Smooth muscle cell (in vitro differentiated cells): Measurements from ENCODE around the gene C7orf33. TPM values are rescaled to one million over a fixed set of nuclear protein-coding genes. Genes with fewer than 3 reads are reported as not detected.
"Not testable (repeated sequence)": the region's sequence is repeated elsewhere in the genome, so short reads cannot be mapped to it uniquely, and the experiment has no call there.

Source experiments
- DNase-seq: peaks from one replicate; lab custom pipeline; 2025; ENCODE audit not compliant: unreplicated experiment; lab: John Stamatoyannopoulos, UW
- H2AFZ ChIP-seq: fragments of 200-600 bp; sonication (generic); 2 replicates; pipeline ENCODE4 v1.6.0; 2016; ENCODE audit warnings: antibody characterized with exemption, low read depth, mild to moderate bottlenecking
- H3F3A ChIP-seq: fragments of 200-600 bp; sonication (generic); 2 replicates; pipeline ENCODE4 v1.6.0; 2017; ENCODE audit warnings: antibody characterized with exemption, low read depth
- H3K27ac ChIP-seq: fragments of 200-600 bp; sonication (generic); 2 replicates; pipeline ENCODE4 v1.5.1; 2016; ENCODE audit warnings: low read depth, mild to moderate bottlenecking
- H3K27me3 ChIP-seq: fragments of 200-600 bp; sonication (generic); 2 replicates; pipeline ENCODE4 v1.6.1; 2016; ENCODE audit warnings: low read depth, mild to moderate bottlenecking
- H3K36me3 ChIP-seq: fragments of 200-600 bp; sonication (generic); 2 replicates; pipeline ENCODE4 v1.5.1; 2016; ENCODE audit warnings: low read depth
- H3K4me1 ChIP-seq: fragments of 200-600 bp; sonication (generic); 2 replicates; pipeline ENCODE4 v1.5.1; 2016; ENCODE audit warnings: low read depth
- H3K4me2 ChIP-seq: fragments of 200-600 bp; sonication (generic); 2 replicates; pipeline ENCODE4 v1.6.0; 2016; ENCODE audit warnings: mild to moderate bottlenecking
- H3K4me3 ChIP-seq: fragments of 200-600 bp; sonication (generic); 2 replicates; pipeline ENCODE4 v1.5.1; 2016; ENCODE audit warnings: mild to moderate bottlenecking
- H3K79me2 ChIP-seq: fragments of 200-600 bp; sonication (generic); 2 replicates; pipeline ENCODE4 v1.6.0; 2016; ENCODE audit warnings: low read depth, mild to moderate bottlenecking
- H3K9ac ChIP-seq: fragments of 200-600 bp; sonication (generic); 2 replicates; pipeline ENCODE4 v1.6.0; 2016; ENCODE audit warnings: low read depth
- H3K9me3 ChIP-seq: fragments of 200-600 bp; sonication (generic); replicated peaks from 2 replicates; pipeline ENCODE4 v1.5.1; 2016; ENCODE audit warnings: low read depth
- H4K20me1 ChIP-seq: fragments of 200-600 bp; sonication (generic); 2 replicates; pipeline ENCODE4 v1.6.0; 2016; ENCODE audit warnings: low read depth
- WGBS: methylation state at CpG from one replicate; pipeline ENCODE4 v1.1.7; 2016; ENCODE audit warnings: low lambda C conversion rate; 5-methylcytosine and 5-hydroxymethylcytosine counted together
- polyA plus RNA-seq: library from polyadenylated mRNA; unstranded; fragments of >200 nt; fragmentation: Nextera tagmentation; extraction: Ambion mirVana; gene quantifications from 2 replicates; pipeline ENCODE4 v1.2.1, GENCODE V29; 2016
- total RNA-seq: library from RNA; depleted of rRNA; stranded (reverse); fragments of >200 nt; gene quantifications from 2 replicates; pipeline ENCODE4 v1.2.3, GENCODE V29; 2014
- TF ChIP-seq, protein P1 (sequence below): fragments of 200-600 bp; sonication (generic); IDR thresholded peaks from 2 replicates; pipeline ENCODE4 v1.5.1; 2017; ENCODE audit warnings: borderline replicate concordance, mild to moderate bottlenecking, antibody characterized with exemption; ENCODE audit not compliant: insufficient read depth, poor library complexity, severe bottlenecking

The C7orf33 gene
- total and polyA plus RNA-seq, 2 experiments from 2014 or later = not detected

- no peaks in the 10 kb centered on the region for H3K27me3 ChIP-seq
- H3K9me3 ChIP-seq = no peaks in the 10 kb centered on the region
- no peaks in the 10 kb centered on the region for H3F3A ChIP-seq
- H3K9ac ChIP-seq = no peak overlapping the region
- TF ChIP-seq, protein P1, sequence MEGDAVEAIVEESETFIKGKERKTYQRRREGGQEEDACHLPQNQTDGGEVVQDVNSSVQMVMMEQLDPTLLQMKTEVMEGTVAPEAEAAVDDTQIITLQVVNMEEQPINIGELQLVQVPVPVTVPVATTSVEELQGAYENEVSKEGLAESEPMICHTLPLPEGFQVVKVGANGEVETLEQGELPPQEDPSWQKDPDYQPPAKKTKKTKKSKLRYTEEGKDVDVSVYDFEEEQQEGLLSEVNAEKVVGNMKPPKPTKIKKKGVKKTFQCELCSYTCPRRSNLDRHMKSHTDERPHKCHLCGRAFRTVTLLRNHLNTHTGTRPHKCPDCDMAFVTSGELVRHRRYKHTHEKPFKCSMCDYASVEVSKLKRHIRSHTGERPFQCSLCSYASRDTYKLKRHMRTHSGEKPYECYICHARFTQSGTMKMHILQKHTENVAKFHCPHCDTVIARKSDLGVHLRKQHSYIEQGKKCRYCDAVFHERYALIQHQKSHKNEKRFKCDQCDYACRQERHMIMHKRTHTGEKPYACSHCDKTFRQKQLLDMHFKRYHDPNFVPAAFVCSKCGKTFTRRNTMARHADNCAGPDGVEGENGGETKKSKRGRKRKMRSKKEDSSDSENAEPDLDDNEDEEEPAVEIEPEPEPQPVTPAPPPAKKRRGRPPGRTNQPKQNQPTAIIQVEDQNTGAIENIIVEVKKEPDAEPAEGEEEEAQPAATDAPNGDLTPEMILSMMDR = no peak
- H3K4me2 ChIP-seq = no peak overlapping the region
- H3K4me1 ChIP-seq = peaks cover 9% of the 10 kb centered on the region
- no peak for DNase-seq
- no peaks in the 10 kb centered on the region for H3K79me2 ChIP-seq
- H3K4me3 ChIP-seq = no peak overlapping the region
- no peaks in the 10 kb centered on the region for H4K20me1 ChIP-seq
- H3K36me3 ChIP-seq = no peaks in the 10 kb centered on the region
- WGBS = 84% methylated on average over 9 of the region's 9 CpGs
- no peak overlapping the region for H2AFZ ChIP-seq
- no peak overlapping the region for H3K27ac ChIP-seq
Observed at GRCh38 chr7:148571381-148571780, 19.2 kb upstream of the C7orf33 start.

GRCh38 chr7:148572067-148572522 is 18.5 kb upstream of the C7orf33 start:
- TF ChIP-seq, protein P1 = no peak
- no peaks in the 10 kb centered on the region for H3K9me3 ChIP-seq
- no peak overlapping the region for H3K4me3 ChIP-seq
- no peak overlapping the region for H3K4me2 ChIP-seq
- no peaks in the 10 kb centered on the region for H3K36me3 ChIP-seq
- no peak overlapping the region for H3K27ac ChIP-seq
- WGBS = 92% methylated on average over 9 of the region's 9 CpGs
- peaks cover 8% of the 10 kb centered on the region for H3K4me1 ChIP-seq
- no peaks in the 10 kb centered on the region for H4K20me1 ChIP-seq
- no peak overlapping the region for H2AFZ ChIP-seq
- no peaks in the 10 kb centered on the region for H3K79me2 ChIP-seq
- no peaks in the 10 kb centered on the region for H3K27me3 ChIP-seq
- H3F3A ChIP-seq = no peaks in the 10 kb centered on the region
- no peak overlapping the region for H3K9ac ChIP-seq
- no peak for DNase-seq

DNA sequence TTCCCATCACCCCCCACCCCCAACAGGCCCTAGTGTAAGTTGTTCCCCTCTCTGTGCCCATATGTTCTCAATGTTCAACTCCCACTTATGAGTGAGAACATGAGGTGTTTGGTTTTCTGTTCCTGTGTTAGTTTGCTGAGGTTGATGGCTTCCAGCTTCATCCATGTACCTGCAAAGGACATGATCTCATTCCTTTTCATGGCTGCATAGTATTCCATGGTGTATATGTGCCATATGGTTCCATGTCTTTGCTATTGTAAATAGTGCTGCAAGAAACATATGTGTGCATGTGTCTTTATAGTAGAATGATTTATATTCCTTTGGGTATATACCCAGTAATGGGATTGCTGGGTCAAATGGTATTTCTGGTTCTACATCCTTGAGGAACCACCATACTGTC is 17.0 kb upstream of the C7orf33 start:
- DNase-seq, H3K9ac ChIP-seq, H3K27me3 ChIP-seq, H3F3A ChIP-seq, H2AFZ ChIP-seq, H3K79me2 ChIP-seq, H3K4me1 ChIP-seq, H4K20me1 ChIP-seq, H3K27ac ChIP-seq, H3K9me3 ChIP-seq, H3K4me2 ChIP-seq, H3K4me3 ChIP-seq, H3K36me3 ChIP-seq: not testable (repeated sequence)

DNA sequence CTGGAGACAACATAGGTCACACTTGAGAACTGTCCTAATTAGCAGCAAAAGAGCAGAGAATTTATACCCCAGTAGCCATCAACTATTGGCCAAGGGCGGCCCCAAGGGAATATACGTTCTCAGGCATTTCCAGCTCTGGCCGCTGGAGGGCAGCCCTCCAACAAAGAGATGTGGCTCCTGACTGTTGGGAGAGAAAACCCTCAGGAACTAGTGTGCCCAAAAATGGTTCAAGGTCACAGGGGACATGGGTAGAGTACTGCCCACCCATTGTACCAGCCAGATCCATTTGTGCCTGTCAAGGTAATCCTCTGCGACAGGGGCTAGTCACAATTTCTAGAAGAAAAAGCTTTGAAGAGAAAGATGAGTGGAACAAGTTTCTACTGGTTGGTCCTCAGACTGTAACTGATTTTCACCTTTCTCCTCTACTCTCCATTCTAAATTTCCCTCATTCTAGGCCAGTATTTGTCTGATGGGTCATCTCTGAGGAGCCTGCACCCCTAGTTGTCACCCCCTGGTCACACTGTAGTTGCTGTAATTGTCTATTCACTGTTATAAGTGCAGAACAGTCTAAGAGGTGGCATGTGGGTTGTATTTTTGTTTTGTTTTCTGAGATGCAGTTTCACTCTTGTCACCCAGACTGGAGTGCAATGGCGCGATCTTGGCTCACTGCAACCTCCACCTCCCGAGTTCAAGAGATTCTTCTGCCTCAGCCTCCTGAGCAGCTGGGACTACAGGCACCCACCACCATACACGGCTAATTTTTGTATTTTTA is 14.7 kb upstream of the C7orf33 start:
- WGBS = 46% methylated on average over 8 of the region's 8 CpGs
- no peaks in the 10 kb centered on the region for H3F3A ChIP-seq
- no peak overlapping the region for H2AFZ ChIP-seq
- H3K79me2 ChIP-seq = no peaks in the 10 kb centered on the region
- H3K9me3 ChIP-seq = no peaks in the 10 kb centered on the region
- H3K9ac ChIP-seq = no peak overlapping the region
- H4K20me1 ChIP-seq = no peaks in the 10 kb centered on the region
- H3K4me3 ChIP-seq = no peak overlapping the region
- no peak overlapping the region for H3K4me2 ChIP-seq
- H3K27me3 ChIP-seq = no peaks in the 10 kb centered on the region
- H3K27ac ChIP-seq = no peak overlapping the region
- DNase-seq = peak; percentile 22
- H3K4me1 ChIP-seq = no peaks in the 10 kb centered on the region
- TF ChIP-seq, protein P1 = peak; percentile 86
- no peaks in the 10 kb centered on the region for H3K36me3 ChIP-seq
